ENCODE measurements around the gene YLPM1. TPM values are rescaled to one million over a fixed set of nuclear protein-coding genes. Genes with fewer than 3 reads are reported as not detected.

Gene YLPM1
- total and polyA plus RNA-seq, 11 donors: 15.0 to 48.1 (median 25.5) TPM

- Histone ChIP-seq H3K36me3 (peaks cover 0 to 44% (median 13%) of the 10 kb centered on the region in 9 donors), H3K27me3 (no peaks in the 10 kb centered on the region), H3K4me1 (peaks cover 0 to 41% (median 6%) of the 10 kb centered on the region in 12 donors), H3K9me3 (no peaks in the 10 kb centered on the region), H3K4me3 (peak overlapping the region in 3 of 12 donors; percentile 8 to 31 (median 26)), H3K27ac (peak overlapping the region in 10 of 12 donors; percentile 8 to 88 (median 56))
- ATAC-seq (peak in 1 of 4 donors; percentile 38), DNase-seq (no peak)
- intact Hi-C loops (cut with DNase I): no loop called here
- TF ChIP-seq POLR2A (IDR thresholded peaks at IDR 0.05): no peak
- no peak for TF ChIP-seq CTCF (IDR thresholded peaks at IDR 0.05)
- 30 to 42% (median 35%) methylated on average over 2 of the region's 2 CpGs for WGBS, 4 donors
Measured at GRCh38 chr14:74838166-74838565, 75.0 kb downstream of the YLPM1 start.

GRCh38 chr14:74840603-74841030 is 77.5 kb downstream of the YLPM1 start:
- peaks cover 0 to 26% (median 10%) of the 10 kb centered on the region in 9 donors for H3K36me3 ChIP-seq
- 84 to 97% (median 93%) methylated on average over 5 of the region's 5 CpGs for WGBS, 4 donors
- intact Hi-C loops (cut with DNase I): no loop called here

GRCh38 chr14:74841230-74842207 is 78.4 kb downstream of the YLPM1 start:
- DNase-seq (no peak), ATAC-seq (no peak)
- intact Hi-C loops (cut with DNase I): no loop called here
- peak overlapping the region in 1 of 12 donors; percentile 42 for H3K27ac ChIP-seq
- no peaks in the 10 kb centered on the region for H3K27me3 ChIP-seq
- no peak for TF ChIP-seq CTCF (IDR thresholded peaks at IDR 0.05)
- TF ChIP-seq POLR2A (IDR thresholded peaks at IDR 0.05): no peak
- H3K36me3 ChIP-seq: peaks cover 0 to 17% (median 7%) of the 10 kb centered on the region in 9 donors
- no peaks in the 10 kb centered on the region for H3K9me3 ChIP-seq
- no peak overlapping the region for H3K4me3 ChIP-seq
- 89 to 93% (median 91%) methylated on average over 4 of the region's 4 CpGs for WGBS, 4 donors
- peaks cover 0 to 33% (median 9%) of the 10 kb centered on the region in 12 donors for H3K4me1 ChIP-seq

More at GRCh38 chr14:74840603-74841030, 77.5 kb downstream of the YLPM1 start:
- Histone ChIP-seq H3K27ac (no peak overlapping the region), H3K9me3 (no peaks in the 10 kb centered on the region), H3K4me3 (no peak overlapping the region), H3K27me3 (no peaks in the 10 kb centered on the region), H3K4me1 (peaks cover 0 to 41% (median 9%) of the 10 kb centered on the region in 12 donors)
- TF ChIP-seq POLR2A (IDR thresholded peaks at IDR 0.05) (no peak), CTCF (IDR thresholded peaks at IDR 0.05) (no peak)
- DNase-seq: no peak
- no peak for ATAC-seq

GRCh38 chr14:74843653-74844052 is 80.5 kb downstream of the YLPM1 start:
- Histone ChIP-seq H3K27ac (no peak overlapping the region), H3K9me3 (no peaks in the 10 kb centered on the region), H3K4me3 (no peak overlapping the region), H3K27me3 (no peaks in the 10 kb centered on the region), H3K36me3 (peaks cover 0 to 13% (median 7%) of the 10 kb centered on the region in 9 donors), H3K4me1 (peaks cover 0 to 27% (median 1%) of the 10 kb centered on the region in 12 donors)
- ATAC-seq: peak in 3 of 4 donors; percentile 44 to 79 (median 69)
- DNase-seq: peak in 1 of 5 donors; percentile 37
- no peak for TF ChIP-seq POLR2A (IDR thresholded peaks at IDR 0.05)
- no peak for TF ChIP-seq CTCF (IDR thresholded peaks at IDR 0.05)
- intact Hi-C loops (cut with DNase I): no loop called here
